Chondrocyte (in vitro differentiated cells): Measurements from ENCODE around the gene PLA2G2C. TPM values are rescaled to one million over a fixed set of nuclear protein-coding genes. Genes with fewer than 3 reads are reported as not detected.

ENCODE experiments used
- DNase-seq: peaks from one replicate; pipeline ENCODE4 v3.0.0; 2021; ENCODE audit warnings: mixed read lengths, low spot score
- H3K27ac Mint-ChIP-seq: one replicate; pipeline ENCODE4 v1.8.0; 2021; ENCODE audit warnings: mild to moderate bottlenecking, moderate library complexity, mixed read lengths; ENCODE audit not compliant: unreplicated experiment
- H3K27me3 Mint-ChIP-seq: 2 replicates; pipeline ENCODE4 v1.8.0; 2021; ENCODE audit warnings: low read depth, mixed read lengths
- H3K36me3 Mint-ChIP-seq: 2 replicates; pipeline ENCODE4 v1.8.0; 2021; ENCODE audit warnings: low read depth, mixed read lengths
- H3K4me1 Mint-ChIP-seq: 2 replicates; pipeline ENCODE4 v1.8.0; 2021; ENCODE audit warnings: low read depth, mild to moderate bottlenecking, mixed read lengths
- H3K4me3 Mint-ChIP-seq: one replicate; pipeline ENCODE4 v1.8.0; 2021; ENCODE audit warnings: mild to moderate bottlenecking, moderate library complexity, mixed read lengths; ENCODE audit not compliant: unreplicated experiment
- H3K9me3 Mint-ChIP-seq: 2 replicates; pipeline ENCODE4 v1.8.0; 2021; ENCODE audit warnings: low read depth, mixed read lengths
- total RNA-seq: library from RNA; stranded (reverse); gene quantifications from 3 replicates; pipeline ENCODE4 v1.2.1, GENCODE V29; 2021
- TF ChIP-seq, protein P1 (sequence below): fragments of 200-600 bp; sonication (generic); IDR thresholded peaks from 2 replicates; pipeline ENCODE4 v1.5.0; 2021; ENCODE audit warnings: antibody characterized with exemption, mild to moderate bottlenecking, moderate library complexity

Gene PLA2G2C
- total RNA-seq, 1 donor from 2014 or later, result not detected

DNA sequence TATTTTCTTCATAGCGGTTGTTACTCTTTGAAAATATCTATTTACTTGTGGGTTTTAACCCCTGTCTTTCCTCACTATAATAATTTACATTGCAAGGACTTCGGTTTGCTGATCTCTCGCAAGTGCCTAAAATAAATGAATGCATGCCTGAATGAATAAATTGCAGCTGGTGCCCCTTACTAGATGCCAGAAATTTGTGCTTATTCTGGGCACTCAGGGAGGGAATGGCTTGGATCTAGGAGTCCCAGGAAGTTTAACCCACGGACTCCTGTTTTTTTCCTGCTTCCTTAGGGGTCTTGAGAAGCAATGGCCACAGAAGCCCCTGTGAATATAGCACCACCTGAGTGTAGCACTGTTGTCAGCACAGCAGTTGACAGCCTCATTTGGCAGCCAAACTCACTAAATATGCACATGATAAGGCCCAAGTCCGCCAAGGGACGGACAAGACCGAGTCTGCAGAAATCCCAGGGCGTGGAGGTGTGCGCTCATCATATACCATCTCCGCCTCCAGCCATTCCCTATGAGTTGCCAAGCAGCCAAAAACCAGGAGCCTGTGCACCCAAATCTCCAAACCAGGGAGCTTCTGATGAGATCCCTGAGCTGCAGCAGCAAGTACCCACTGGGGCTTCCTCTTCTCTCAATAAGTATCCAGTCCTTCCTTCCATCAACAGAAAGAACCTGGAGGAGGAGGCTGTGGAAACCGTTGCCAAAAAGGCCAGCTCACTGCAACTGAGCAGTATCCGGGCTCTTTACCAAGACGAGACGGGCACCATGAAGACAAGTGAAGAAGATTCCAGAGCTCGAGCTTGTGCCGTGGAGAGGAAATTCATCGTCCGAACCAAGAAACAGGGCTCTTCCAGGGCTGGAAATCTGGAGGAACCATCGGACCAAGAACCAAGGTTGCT lies 4.2 kb upstream of the PLA2G2C start:
- TF ChIP-seq, protein P1, sequence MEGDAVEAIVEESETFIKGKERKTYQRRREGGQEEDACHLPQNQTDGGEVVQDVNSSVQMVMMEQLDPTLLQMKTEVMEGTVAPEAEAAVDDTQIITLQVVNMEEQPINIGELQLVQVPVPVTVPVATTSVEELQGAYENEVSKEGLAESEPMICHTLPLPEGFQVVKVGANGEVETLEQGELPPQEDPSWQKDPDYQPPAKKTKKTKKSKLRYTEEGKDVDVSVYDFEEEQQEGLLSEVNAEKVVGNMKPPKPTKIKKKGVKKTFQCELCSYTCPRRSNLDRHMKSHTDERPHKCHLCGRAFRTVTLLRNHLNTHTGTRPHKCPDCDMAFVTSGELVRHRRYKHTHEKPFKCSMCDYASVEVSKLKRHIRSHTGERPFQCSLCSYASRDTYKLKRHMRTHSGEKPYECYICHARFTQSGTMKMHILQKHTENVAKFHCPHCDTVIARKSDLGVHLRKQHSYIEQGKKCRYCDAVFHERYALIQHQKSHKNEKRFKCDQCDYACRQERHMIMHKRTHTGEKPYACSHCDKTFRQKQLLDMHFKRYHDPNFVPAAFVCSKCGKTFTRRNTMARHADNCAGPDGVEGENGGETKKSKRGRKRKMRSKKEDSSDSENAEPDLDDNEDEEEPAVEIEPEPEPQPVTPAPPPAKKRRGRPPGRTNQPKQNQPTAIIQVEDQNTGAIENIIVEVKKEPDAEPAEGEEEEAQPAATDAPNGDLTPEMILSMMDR, result no peak
- Mint-ChIP-seq H3K27me3 (peaks cover 75% of the 10 kb centered on the region), H3K27ac (no peak overlapping the region)

DNA sequence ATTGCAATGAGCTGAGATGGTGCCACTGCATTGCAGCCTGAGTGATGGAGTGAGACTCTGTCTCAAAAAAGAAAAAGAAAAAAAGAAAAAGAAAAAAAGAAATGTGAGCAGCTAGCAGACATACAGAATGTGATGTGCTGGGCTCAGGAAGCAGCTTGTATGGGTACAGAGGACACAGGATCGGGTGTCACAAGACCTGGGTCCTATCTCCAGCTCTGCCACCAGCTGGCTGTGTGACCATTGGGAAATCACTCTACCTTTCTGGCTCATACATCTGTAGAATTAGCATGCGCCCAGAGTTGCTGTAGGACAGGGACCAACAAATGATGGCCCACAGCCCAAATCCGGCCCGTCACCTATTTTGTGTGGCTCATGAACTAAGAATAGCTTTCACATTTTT lies 3.3 kb upstream of the PLA2G2C start:
- peaks cover 76% of the 10 kb centered on the region for H3K27me3 Mint-ChIP-seq
- no peaks in the 10 kb centered on the region for H3K9me3 Mint-ChIP-seq
- TF ChIP-seq, protein P1, result no peak

More for the DNA sequence above, 4.2 kb upstream of the PLA2G2C start:
- no peaks in the 10 kb centered on the region for H3K9me3 Mint-ChIP-seq
- H3K4me3 Mint-ChIP-seq, result no peak overlapping the region
- no peaks in the 10 kb centered on the region for H3K36me3 Mint-ChIP-seq
- peaks cover 5% of the 10 kb centered on the region for H3K4me1 Mint-ChIP-seq
- DNase-seq, result no peak

DNA sequence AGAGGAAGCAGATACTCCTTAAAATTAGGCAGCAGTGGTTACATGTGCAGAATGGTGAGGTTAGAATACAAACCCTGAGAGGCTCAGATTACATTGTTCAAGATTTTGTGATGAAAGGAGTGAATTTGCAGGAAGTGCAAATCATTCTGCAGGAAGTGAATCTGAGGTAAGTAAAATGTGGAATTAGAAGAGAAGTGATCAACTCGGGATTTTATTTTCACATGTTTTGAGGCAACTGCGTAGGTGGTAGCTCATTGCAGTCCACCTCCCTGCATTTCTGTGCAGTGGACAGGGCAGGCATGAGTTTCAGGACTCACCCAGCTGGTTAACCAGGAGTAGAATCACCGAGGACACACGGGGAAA lies 2.1 kb upstream of the PLA2G2C start:
- Mint-ChIP-seq H3K36me3 (no peaks in the 10 kb centered on the region), H3K4me1 (peaks cover 8% of the 10 kb centered on the region), H3K9me3 (no peaks in the 10 kb centered on the region), H3K4me3 (no peak overlapping the region), H3K27ac (no peak overlapping the region), H3K27me3 (peaks cover 79% of the 10 kb centered on the region)
- no peak for DNase-seq
- TF ChIP-seq, protein P1, result no peak

More for the DNA sequence above, 3.3 kb upstream of the PLA2G2C start:
- peaks cover 8% of the 10 kb centered on the region for H3K4me1 Mint-ChIP-seq
- no peaks in the 10 kb centered on the region for H3K36me3 Mint-ChIP-seq
- no peak overlapping the region for H3K27ac Mint-ChIP-seq
- H3K4me3 Mint-ChIP-seq, result no peak overlapping the region
- no peak for DNase-seq

DNA sequence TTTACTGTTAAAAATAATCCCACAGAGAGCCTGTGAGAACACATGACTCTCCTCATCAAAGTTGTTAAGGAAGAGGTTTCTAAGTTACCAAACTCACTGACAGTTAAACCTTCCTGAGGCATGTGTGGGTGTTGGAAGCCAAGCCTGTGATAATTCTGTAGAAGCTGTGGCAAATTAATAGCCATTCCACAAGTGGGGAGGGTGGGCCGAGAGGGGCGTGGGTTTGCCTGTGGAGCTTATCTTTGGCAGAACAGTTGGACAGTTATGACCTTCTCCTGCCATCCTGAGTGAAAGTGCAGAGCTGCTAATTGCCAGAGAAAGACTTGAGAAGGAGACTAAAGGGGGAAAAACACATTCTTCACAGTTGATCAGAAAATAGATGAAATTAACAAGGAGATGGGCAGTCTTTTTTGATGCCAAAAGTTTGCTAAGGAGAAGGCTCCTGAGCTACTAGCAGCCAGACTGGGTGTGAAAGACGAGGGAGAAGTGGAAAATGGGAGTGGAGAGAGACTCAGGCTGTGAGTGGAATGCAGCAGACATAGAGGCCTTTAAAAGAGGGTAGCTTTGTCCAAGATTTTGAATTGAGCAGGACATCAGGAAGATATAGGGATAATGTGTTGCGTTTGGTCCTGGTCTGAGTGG lies 1.6 kb upstream of the PLA2G2C start:
- no peak overlapping the region for H3K4me3 Mint-ChIP-seq
- peaks cover 8% of the 10 kb centered on the region for H3K4me1 Mint-ChIP-seq
- no peaks in the 10 kb centered on the region for H3K9me3 Mint-ChIP-seq
- no peaks in the 10 kb centered on the region for H3K36me3 Mint-ChIP-seq
- H3K27ac Mint-ChIP-seq, result no peak overlapping the region
- no peak for DNase-seq
- peaks cover 81% of the 10 kb centered on the region for H3K27me3 Mint-ChIP-seq
- TF ChIP-seq, protein P1, result no peak

DNA sequence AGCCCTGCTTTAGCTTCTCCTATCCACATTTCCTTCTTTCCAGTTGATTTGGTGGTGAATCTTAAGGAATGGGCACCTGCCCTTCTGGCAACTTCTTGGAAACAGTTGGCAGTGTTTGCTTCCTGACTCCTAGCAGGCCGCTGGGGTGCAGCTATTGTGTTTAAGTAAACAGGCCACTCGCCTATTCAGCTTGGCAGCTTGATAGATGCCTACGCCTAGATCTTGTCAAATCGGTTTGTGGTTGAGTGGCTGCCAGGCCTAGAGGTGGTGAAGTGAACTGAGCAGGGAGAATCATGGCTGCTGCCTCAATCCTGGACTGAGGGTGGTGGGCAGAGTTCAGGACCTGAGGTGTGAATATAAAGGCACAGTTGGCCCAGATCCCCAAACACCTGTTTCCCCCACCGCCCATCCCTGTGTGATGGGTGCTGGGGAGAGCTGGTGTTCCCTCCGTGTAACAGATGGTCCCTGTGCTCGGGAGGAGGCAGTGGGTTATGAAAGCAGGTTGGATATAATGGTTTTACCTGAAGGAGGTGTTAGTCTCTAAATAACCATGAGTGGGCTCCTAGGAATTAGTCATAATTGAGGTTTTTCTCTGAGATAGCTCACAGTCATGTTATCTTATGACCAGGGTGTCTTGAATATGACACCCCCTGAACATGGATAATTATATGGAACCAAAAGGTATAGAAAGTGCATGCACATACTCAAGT lies 940 bp upstream of the PLA2G2C start:
- Mint-ChIP-seq H3K36me3 (no peaks in the 10 kb centered on the region), H3K27ac (no peak overlapping the region), H3K4me1 (peaks cover 8% of the 10 kb centered on the region), H3K9me3 (no peaks in the 10 kb centered on the region), H3K4me3 (no peak overlapping the region), H3K27me3 (peaks cover 78% of the 10 kb centered on the region)
- TF ChIP-seq, protein P1, result no peak
- DNase-seq, result no peak
